B cell (primary cell): ENCODE results near the gene CYP1A1. TPM values are rescaled to one million over a fixed set of nuclear protein-coding genes. Genes with fewer than 3 reads are reported as not detected.

Experiments used
- ATAC-seq: fragments of 200-7000 bp; cut with Tn5 transposase; one replicate; pipeline ENCODE4 v1.10.0; 2021; ENCODE audit warnings: low read depth, mild to moderate bottlenecking, moderate number of reproducible peaks, moderate library complexity
- CTCF ChIA-PET: fragments of 350-600 bp; sonication (Branson Sonifier 250); formaldehyde crosslinking; loops from one replicate; lab custom pipeline; 2021; ENCODE audit warnings: antibody characterized with exemption, inconsistent platforms; lab: Charles Lee
- POLR2A ChIA-PET: fragments of 350-600 bp; sonication (Branson Sonifier 250); formaldehyde crosslinking; loops from one replicate; lab custom pipeline; 2021; ENCODE audit warnings: antibody characterized with exemption; lab: Charles Lee
- DNase-seq: peaks from one replicate; pipeline ENCODE4 v3.0.0; 2013
- H2AFZ ChIP-seq: 2 replicates; pipeline ENCODE4 v1.6.1; 2012; ENCODE audit warnings: mild to moderate bottlenecking, low read depth, low read length; ENCODE audit not compliant: insufficient read depth, poor library complexity, severe bottlenecking
- H3K27ac ChIP-seq, 2 donors: 1 replicate in 1 of 2; 2 replicates in 1 of 2; pipeline ENCODE4 v1.5.1; 2012 to 2013; ENCODE audit warnings: low read length in 2 of 2, mild to moderate bottlenecking in 2 of 2, moderate library complexity in 1 of 2
- H3K27me3 ChIP-seq, 4 experiments: fragments of 200-600 bp in 1 of 4; sonication (generic) in 1 of 4; replicated peaks in 1 of 4; 1 replicate in 2 of 4; 2 replicates in 2 of 4; pipeline versions ENCODE4 v1.6.1 to v1.7.0; 2013 to 2016; ENCODE audit warnings: low read length in 3 of 4, mild to moderate bottlenecking in 2 of 4, mixed read lengths in 1 of 4, moderate library complexity in 1 of 4; ENCODE audit not compliant: insufficient read depth in 4 of 4, control insufficient read depth in 3 of 4; ENCODE audit errors: control extremely low read depth in 1 of 4
- H3K36me3 ChIP-seq, 2 experiments: replicated peaks in 1 of 2; 1 replicate in 1 of 2; 2 replicates in 1 of 2; pipeline versions ENCODE4 v1.6.1 to v1.7.1; 2013; ENCODE audit warnings: low read length in 1 of 2; ENCODE audit not compliant: insufficient read depth in 2 of 2, control insufficient read depth in 1 of 2; ENCODE audit errors: control extremely low read depth in 1 of 2, extremely low read depth in 1 of 2
- H3K4me1 ChIP-seq, 2 donors: fragments of 200-600 bp in 1 of 2; sonication (generic) in 1 of 2; 1 replicate in 1 of 2; 2 replicates in 1 of 2; pipeline versions ENCODE4 v1.5.1 to v1.6.1; 2013 to 2017; ENCODE audit warnings: low read length in 2 of 2; ENCODE audit not compliant: control insufficient read depth in 2 of 2, insufficient read depth in 2 of 2
- H3K4me2 ChIP-seq: replicated peaks from 2 replicates; pipeline ENCODE3; 2012; ENCODE audit warnings: mild to moderate bottlenecking, low read depth, low read length; ENCODE audit not compliant: poor library complexity, severe bottlenecking
- H3K4me3 ChIP-seq, 5 experiments: fragments of 200-600 bp in 1 of 5; sonication (generic) in 1 of 5; 1 replicate in 3 of 5; 2 replicates in 2 of 5; pipeline versions ENCODE4 v1.5.1 to v1.7.0; 2011 to 2016; ENCODE audit warnings: low read length in 4 of 5, mild to moderate bottlenecking in 4 of 5, low read depth in 2 of 5, control low read depth in 1 of 5, moderate library complexity in 1 of 5; ENCODE audit not compliant: insufficient read depth in 1 of 5; ENCODE audit errors: control extremely low read depth in 1 of 5, extremely low read depth in 1 of 5
- H3K79me2 ChIP-seq: fragments of 200-600 bp; sonication (generic); one replicate; pipeline ENCODE4 v1.6.0; 2016; ENCODE audit warnings: low read length; ENCODE audit not compliant: control insufficient read depth, insufficient read depth
- H3K9ac ChIP-seq: fragments of 200-600 bp; sonication (generic); 2 replicates; pipeline ENCODE4 v1.6.1; 2017; ENCODE audit warnings: mild to moderate bottlenecking, low read length, moderate library complexity
- H3K9me3 ChIP-seq, 3 donors: one replicate each; pipeline versions ENCODE4 v1.6.1 to v1.7.1; 2013; ENCODE audit warnings: low read length in 2 of 3; ENCODE audit not compliant: control insufficient read depth in 2 of 3, insufficient read depth in 1 of 3; ENCODE audit errors: control extremely low read depth in 1 of 3
- H4K20me1 ChIP-seq: 2 replicates; pipeline ENCODE4 v1.6.0; 2012; ENCODE audit warnings: mild to moderate bottlenecking, low read length; ENCODE audit not compliant: insufficient read depth, control insufficient read depth, poor library complexity, severe bottlenecking
- H3K27ac Mint-ChIP-seq: one replicate; pipeline ENCODE4 v1.8.0; 2021; ENCODE audit warnings: mixed read lengths
- H3K27me3 Mint-ChIP-seq: one replicate; pipeline ENCODE4 v1.8.0; 2021; ENCODE audit warnings: mixed read lengths
- H3K4me1 Mint-ChIP-seq: one replicate; pipeline ENCODE4 v1.8.0; 2021; ENCODE audit warnings: mixed read lengths
- H3K4me3 Mint-ChIP-seq: one replicate; pipeline ENCODE4 v1.8.0; 2021; ENCODE audit warnings: mixed read lengths
- H3K9me3 Mint-ChIP-seq: one replicate; pipeline ENCODE4 v1.8.0; 2022; ENCODE audit warnings: mixed read lengths; ENCODE audit not compliant: insufficient read depth
- EZH2 ChIP-seq: IDR thresholded peaks from 2 replicates; pipeline ENCODE4 v1.6.1; 2012; ENCODE audit warnings: borderline replicate concordance, low read depth, mild to moderate bottlenecking, moderate library complexity, low read length; ENCODE audit not compliant: insufficient read depth, poor library complexity, severe bottlenecking
- WGBS: methylation state at CpG from one replicate; pipeline ENCODE4 v1.1.5; 2013; ENCODE audit warnings: missing lambda C conversion rate; ENCODE audit not compliant: insufficient coverage; 5-methylcytosine and 5-hydroxymethylcytosine counted together
- intact Hi-C: fragments of 100-400 bp; cut with micrococcal nuclease; formaldehyde crosslinking; loops from one replicate; pipeline ENCODE4 v1.10.0; 2022
- polyA plus RNA-seq: library from polyadenylated mRNA; depleted of rRNA; stranded (reverse); fragments of >200 nt; gene quantifications from 2 replicates; pipeline ENCODE4 v1.2.3, GENCODE V29; 2012
- total RNA-seq, 2 donors: library from RNA; stranded (reverse); fragments of 120-200 nt in 1 of 2; gene quantifications; 1 replicate in 1 of 2; 2 replicates in 1 of 2; pipeline versions ENCODE4 v1.2.3 to v1.2.4, GENCODE V29; 2013 to 2022
- TF ChIP-seq, protein P1 (sequence below): fragments of 200-600 bp; IDR thresholded peaks from one replicate; pipeline ENCODE4 v1.8.0; 2022; ENCODE audit warnings: antibody characterized with exemption, mild to moderate bottlenecking

CYP1A1 gene
- total and polyA plus RNA-seq, 2 donors (not counting 1 experiment from before 2014, with no cell fraction given): 0.24 TPM; not detected in 1

GRCh38 chr15:74752011-74752410 lies 26.7 kb upstream of the CYP1A1 start:
- H3K27me3 Mint-ChIP-seq: peaks cover 16% of the 10 kb centered on the region
- no peak overlapping the region for H3K9ac ChIP-seq
- intact Hi-C loops: no loop called here
- no peak overlapping the region for H2AFZ ChIP-seq
- ATAC-seq (no peak), DNase-seq (no peak)
- POLR2A ChIA-PET: no interaction called here
- H3K79me2 ChIP-seq: no peaks in the 10 kb centered on the region
- WGBS: 93% methylated on average over 8 of the region's 8 CpGs
- no peak overlapping the region for H3K27ac Mint-ChIP-seq
- no peaks in the 10 kb centered on the region for H3K9me3 ChIP-seq
- H3K4me2 ChIP-seq: no peak overlapping the region
- H4K20me1 ChIP-seq: no peaks in the 10 kb centered on the region
- CTCF ChIA-PET: interaction anchor here (1.2 kb wide), 1 partner anchor 10 kb away, joined by 3 read pairs; no protein-coding TSS in a partner anchor
- no peaks in the 10 kb centered on the region for H3K27me3 ChIP-seq
- H3K4me1 ChIP-seq: no peaks in the 10 kb centered on the region
- H3K9me3 Mint-ChIP-seq: no peaks in the 10 kb centered on the region
- no peak overlapping the region for H3K4me3 Mint-ChIP-seq
- H3K4me1 Mint-ChIP-seq: no peaks in the 10 kb centered on the region
- no peaks in the 10 kb centered on the region for H3K36me3 ChIP-seq
- H3K4me3 ChIP-seq: no peak overlapping the region
- no peak overlapping the region for H3K27ac ChIP-seq
- TF ChIP-seq, protein P1, sequence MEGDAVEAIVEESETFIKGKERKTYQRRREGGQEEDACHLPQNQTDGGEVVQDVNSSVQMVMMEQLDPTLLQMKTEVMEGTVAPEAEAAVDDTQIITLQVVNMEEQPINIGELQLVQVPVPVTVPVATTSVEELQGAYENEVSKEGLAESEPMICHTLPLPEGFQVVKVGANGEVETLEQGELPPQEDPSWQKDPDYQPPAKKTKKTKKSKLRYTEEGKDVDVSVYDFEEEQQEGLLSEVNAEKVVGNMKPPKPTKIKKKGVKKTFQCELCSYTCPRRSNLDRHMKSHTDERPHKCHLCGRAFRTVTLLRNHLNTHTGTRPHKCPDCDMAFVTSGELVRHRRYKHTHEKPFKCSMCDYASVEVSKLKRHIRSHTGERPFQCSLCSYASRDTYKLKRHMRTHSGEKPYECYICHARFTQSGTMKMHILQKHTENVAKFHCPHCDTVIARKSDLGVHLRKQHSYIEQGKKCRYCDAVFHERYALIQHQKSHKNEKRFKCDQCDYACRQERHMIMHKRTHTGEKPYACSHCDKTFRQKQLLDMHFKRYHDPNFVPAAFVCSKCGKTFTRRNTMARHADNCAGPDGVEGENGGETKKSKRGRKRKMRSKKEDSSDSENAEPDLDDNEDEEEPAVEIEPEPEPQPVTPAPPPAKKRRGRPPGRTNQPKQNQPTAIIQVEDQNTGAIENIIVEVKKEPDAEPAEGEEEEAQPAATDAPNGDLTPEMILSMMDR: no peak
- no peak for TF ChIP-seq EZH2

- TF ChIP-seq, protein P1: no peak
- no peak for TF ChIP-seq EZH2
Observed at GRCh38 chr15:74750751-74751150, 25.4 kb upstream of the CYP1A1 start.

More at GRCh38 chr15:74750751-74751150, 25.4 kb upstream of the CYP1A1 start:
- DNase-seq (no peak), ATAC-seq (no peak)
- H4K20me1 ChIP-seq: no peaks in the 10 kb centered on the region
- WGBS: 27% methylated on average over 1 of the region's 2 CpGs
- H3K4me2 ChIP-seq: no peak overlapping the region
- no peak overlapping the region for H3K27ac Mint-ChIP-seq
- H3K36me3 ChIP-seq: no peaks in the 10 kb centered on the region
- no peaks in the 10 kb centered on the region for H3K27me3 ChIP-seq
- H3K9me3 Mint-ChIP-seq: no peaks in the 10 kb centered on the region
- H2AFZ ChIP-seq: no peak overlapping the region
- CTCF ChIA-PET: no interaction called here
- H3K4me1 ChIP-seq: no peaks in the 10 kb centered on the region
- no peaks in the 10 kb centered on the region for H3K9me3 ChIP-seq
- no peak overlapping the region for H3K4me3 Mint-ChIP-seq
- no peak overlapping the region for H3K27ac ChIP-seq
- POLR2A ChIA-PET: no interaction called here
- H3K79me2 ChIP-seq: no peaks in the 10 kb centered on the region
- intact Hi-C loops: no loop called here
- peaks cover 9% of the 10 kb centered on the region for H3K27me3 Mint-ChIP-seq
- no peak overlapping the region for H3K9ac ChIP-seq
- H3K4me1 Mint-ChIP-seq: no peaks in the 10 kb centered on the region
- no peak overlapping the region for H3K4me3 ChIP-seq
